Esophagus muscularis mucosa (tissue), 4 donors: Measurements from ENCODE around the gene C1GALT1C1L. TPM values are rescaled to one million over a fixed set of nuclear protein-coding genes. Genes with fewer than 3 reads are reported as not detected.
A peak's percentile ranks its signal among the peaks of the same experiment; 100 is the strongest.

ENCODE experiments used
- DNase-seq: peaks from one replicate; pipeline ENCODE4 v3.0.0-alpha.2; 2017; ENCODE audit errors: extremely low spot score
- H3K27ac ChIP-seq, 4 donors: fragments of 200-600 bp; sonication (generic); replicated peaks in 1 of 4; 1 replicate in 3 of 4; 2 replicates in 1 of 4; pipeline ENCODE4 v1.5.1; 2016 to 2019; ENCODE audit warnings: mild to moderate bottlenecking in 1 of 4
- H3K27me3 ChIP-seq, 4 donors: fragments of 200-600 bp; sonication (generic); one replicate each; pipeline versions ENCODE4 v1.5.1 to v1.6.0; 2016 to 2019
- H3K36me3 ChIP-seq, 4 donors: fragments of 200-600 bp; sonication (generic); one replicate each; pipeline ENCODE4 v1.5.1; 2016 to 2019
- H3K4me1 ChIP-seq, 4 donors: fragments of 200-600 bp; sonication (generic); one replicate each; pipeline ENCODE4 v1.5.1; 2016 to 2019
- H3K4me3 ChIP-seq, 4 donors: fragments of 200-600 bp; sonication (generic); 1 replicate in 2 of 4; 2 replicates in 2 of 4; pipeline ENCODE4 v1.5.1; 2016 to 2019; ENCODE audit warnings: mild to moderate bottlenecking in 4 of 4, moderate library complexity in 1 of 4
- H3K9me3 ChIP-seq, 4 donors: fragments of 200-600 bp; sonication (generic); 1 replicate in 3 of 4; 2 replicates in 1 of 4; pipeline ENCODE4 v1.5.1; 2016 to 2019
- CTCF ChIP-seq, 3 experiments: fragments of 200-600 bp in 2 of 3; fragments of 450-650 bp in 1 of 3; sonication (generic) in 2 of 3; IDR thresholded peaks; one replicate each; pipeline ENCODE4 v1.5.1; 2017 to 2019; ENCODE audit warnings: antibody characterized with exemption in 3 of 3, mild to moderate bottlenecking in 2 of 3, moderate library complexity in 1 of 3
- EP300 ChIP-seq: sonication (generic); formaldehyde crosslinking; IDR thresholded peaks from one replicate; pipeline ENCODE4 v1.6.1; 2017; ENCODE audit warnings: antibody characterized with exemption
- POLR2A ChIP-seq: fragments of 450-650 bp; IDR thresholded peaks from one replicate; pipeline ENCODE4 v1.6.1; 2017; ENCODE audit warnings: antibody characterized with exemption, moderate library complexity, mild to moderate bottlenecking, low read depth
- POLR2AphosphoS5 ChIP-seq, 2 donors: sonication (generic); formaldehyde crosslinking; IDR thresholded peaks; one replicate each; pipeline ENCODE4 v1.6.1; 2017; ENCODE audit warnings: antibody characterized with exemption in 2 of 2
- WGBS: methylation state at CpG from one replicate; pipeline ENCODE4 v1.1.5; 2018; 5-methylcytosine and 5-hydroxymethylcytosine counted together
- intact Hi-C: fragments of 100-400 bp; cut with DNase I; formaldehyde crosslinking; loops from one replicate; pipeline ENCODE4 v1.15.1; 2023
- total RNA-seq, 4 donors: library from RNA; depleted of rRNA; stranded (reverse); fragments of >200 nt; gene quantifications; one replicate each; pipeline versions ENCODE4 v1.1.0 to v1.2.1, GENCODE V29; 2016

The C1GALT1C1L gene
- under 1 TPM; 0.52 to 0.83 (median 0.73) TPM for total RNA-seq

- DNase-seq = no peak
- TF ChIP-seq POLR2A (no peak), CTCF (IDR thresholded peaks at IDR 0.05) (no peak), POLR2AphosphoS5 (IDR thresholded peaks at IDR 0.05) (peak; percentile 32 to 34), EP300 (no peak)
- H3K27ac ChIP-seq = peak within 1 kb of the TSS; percentile 28 to 70 (median 46)
- intact Hi-C loops = loop anchor here (10.0 kb wide), 1 partner anchor 62 kb away; no protein-coding TSS in a partner anchor
- H3K9me3 ChIP-seq = no peaks in the 10 kb centered on the region
- WGBS = 10% methylated on average over 16 of the region's 27 CpGs
- no peaks in the 10 kb centered on the region for H3K27me3 ChIP-seq
- H3K4me1 ChIP-seq = peaks cover 0 to 6% (median 5%) of the 10 kb centered on the region in 4 donors
- H3K4me3 ChIP-seq = peak within 1 kb of the TSS; percentile 59 to 75 (median 60)
- H3K36me3 ChIP-seq = no peaks in the 10 kb centered on the region
These were observed at the start of gene C1GALT1C1L for GRCh38 chr2:43676322-43677050. Gene C1GALT1C1L, minus strand, starts transcription at chr2:43676429. Its CDS starts 107 bp downstream, at chr2:43676322.

- WGBS = 98% methylated on average over 3 of the region's 3 CpGs
- H3K4me3 ChIP-seq = no peak overlapping the region
- peaks cover 0 to 5% (median 0%) of the 10 kb centered on the region in 4 donors for H3K36me3 ChIP-seq
- no peaks in the 10 kb centered on the region for H3K4me1 ChIP-seq
- TF ChIP-seq EP300 (no peak), CTCF (IDR thresholded peaks at IDR 0.05) (no peak), POLR2A (no peak), POLR2AphosphoS5 (IDR thresholded peaks at IDR 0.05) (no peak)
- DNase-seq = no peak
- no peak overlapping the region for H3K27ac ChIP-seq
- intact Hi-C loops = no loop called here
- H3K27me3 ChIP-seq = no peaks in the 10 kb centered on the region
- no peaks in the 10 kb centered on the region for H3K9me3 ChIP-seq
These were observed 49.5 kb upstream of the C1GALT1C1L start for GRCh38 chr2:43725711-43726246.

GRCh38 chr2:43724728-43725526 is 48.7 kb upstream of the C1GALT1C1L start:
- TF ChIP-seq CTCF (IDR thresholded peaks at IDR 0.05) (no peak), POLR2AphosphoS5 (IDR thresholded peaks at IDR 0.05) (no peak), EP300 (no peak), POLR2A (no peak)
- DNase-seq = no peak
- Histone ChIP-seq H3K27me3 (no peaks in the 10 kb centered on the region), H3K36me3 (no peaks in the 10 kb centered on the region), H3K4me1 (no peaks in the 10 kb centered on the region), H3K9me3 (no peaks in the 10 kb centered on the region), H3K27ac (no peak overlapping the region), H3K4me3 (no peak overlapping the region)
- intact Hi-C loops = no loop called here
- 74% methylated on average over 4 of the region's 4 CpGs for WGBS

GRCh38 chr2:43718530-43719124 is 42.4 kb upstream of the C1GALT1C1L start:
- WGBS = 75% methylated on average over 5 of the region's 5 CpGs
- Histone ChIP-seq H3K9me3 (no peaks in the 10 kb centered on the region), H3K27ac (no peak overlapping the region), H3K36me3 (no peaks in the 10 kb centered on the region), H3K27me3 (no peaks in the 10 kb centered on the region), H3K4me3 (no peak overlapping the region), H3K4me1 (no peaks in the 10 kb centered on the region)
- no peak for DNase-seq
- intact Hi-C loops = no loop called here
- no peak for TF ChIP-seq EP300
- no peak for TF ChIP-seq POLR2AphosphoS5 (IDR thresholded peaks at IDR 0.05)
- TF ChIP-seq POLR2A = no peak
